IMR-90 (cell line): Measurements from ENCODE around the gene NOTO. TPM values are rescaled to one million over a fixed set of nuclear protein-coding genes. Genes with fewer than 3 reads are reported as not detected.

Experiments used
- ATAC-seq: fragments of 200-7000 bp; cut with Tn5 transposase; 2 replicates; pipeline ENCODE4 v1.9.1; 2020; ENCODE audit warnings: low read depth, mild to moderate bottlenecking, moderate library complexity
- Bru-seq: library from RNA; stranded (reverse); fragments of 400-500 nt; gene quantifications from one replicate; lab custom pipeline; 2021; lab: Mats Ljungman, UMichigan
- BruChase-seq, 2 experiments: library from RNA; stranded (reverse); fragments of 400-500 nt; gene quantifications; one replicate each; lab custom pipeline; 2021; lab: Mats Ljungman, UMichigan
- BruUV-seq: library from RNA; stranded (reverse); fragments of 400-500 nt; replicated peaks from 2 replicates; lab custom pipeline; 2021; lab: Mats Ljungman, UMichigan
- CTCF ChIA-PET: fragments of 300-600 bp; formaldehyde crosslinking; extraction: SDS; loops from one replicate; lab custom pipeline; 2021; ENCODE audit warnings: antibody characterized with exemption; lab: Yijun Ruan, JAX
- POLR2A ChIA-PET: fragments of 300-600 bp; sonication (Branson Sonifier 250); formaldehyde crosslinking; loops from one replicate; lab custom pipeline; 2022; ENCODE audit warnings: antibody characterized with exemption; ENCODE audit not compliant: unreplicated experiment; lab: Charles Lee
- DNase-seq: peaks from one replicate; pipeline ENCODE4 v3.0.0; 2013
- H2AFZ ChIP-seq: replicated peaks from 2 replicates; pipeline ENCODE3; 2013; ENCODE audit warnings: low read length, mild to moderate bottlenecking; ENCODE audit not compliant: poor library complexity
- H2AK5ac ChIP-seq: 2 replicates; pipeline ENCODE4 v1.6.1; 2013; ENCODE audit warnings: low read depth, low read length, inconsistent platforms
- H2AK9ac ChIP-seq: replicated peaks from 2 replicates; pipeline ENCODE3; 2013; ENCODE audit warnings: mild to moderate bottlenecking, low read depth, low read length, moderate library complexity; ENCODE audit not compliant: poor library complexity
- H2BK120ac ChIP-seq: 2 replicates; pipeline ENCODE4 v1.6.1; 2013; ENCODE audit warnings: low read depth, low read length, inconsistent platforms
- H2BK15ac ChIP-seq: 3 replicates; pipeline ENCODE4 v1.6.1; 2013; ENCODE audit warnings: low read depth, low read length, inconsistent platforms
- H2BK20ac ChIP-seq: 2 replicates; pipeline ENCODE4 v1.6.1; 2013; ENCODE audit warnings: low read depth, mild to moderate bottlenecking, inconsistent platforms, low read length, moderate library complexity
- H2BK5ac ChIP-seq: 2 replicates; pipeline ENCODE4 v1.6.1; 2013; ENCODE audit warnings: mild to moderate bottlenecking, low read depth, low read length, inconsistent platforms; ENCODE audit not compliant: poor library complexity, severe bottlenecking
- H3K14ac ChIP-seq: replicated peaks from 2 replicates; pipeline ENCODE4 v1.6.1; 2013; ENCODE audit warnings: low read depth, low read length, inconsistent platforms
- H3K18ac ChIP-seq: 2 replicates; pipeline ENCODE4 v1.6.1; 2013; ENCODE audit warnings: low read depth, low read length, control low read depth
- H3K23ac ChIP-seq: 2 replicates; pipeline ENCODE4 v1.6.1; 2013; ENCODE audit warnings: low read depth, low read length, inconsistent platforms
- H3K27ac ChIP-seq: 2 replicates; pipeline ENCODE4 v1.5.1; 2013; ENCODE audit warnings: mild to moderate bottlenecking, control low read depth, low read length; ENCODE audit not compliant: insufficient read depth
- H3K27me3 ChIP-seq: 2 replicates; pipeline ENCODE4 v1.6.1; 2013; ENCODE audit warnings: low read length; ENCODE audit not compliant: control insufficient read depth, insufficient read depth
- H3K36me3 ChIP-seq: 2 replicates; pipeline ENCODE4 v1.6.1; 2013; ENCODE audit warnings: low read length, mixed read lengths; ENCODE audit not compliant: control insufficient read depth, insufficient read depth
- H3K4ac ChIP-seq: 2 replicates; pipeline ENCODE4 v1.6.1; 2013; ENCODE audit warnings: low read depth, low read length, inconsistent platforms
- H3K4me1 ChIP-seq: 2 replicates; pipeline ENCODE4 v1.6.1; 2013; ENCODE audit warnings: low read length, mixed read lengths; ENCODE audit not compliant: control insufficient read depth, insufficient read depth
- H3K4me2 ChIP-seq: 2 replicates; pipeline ENCODE4 v1.6.1; 2013; ENCODE audit warnings: low read depth, mild to moderate bottlenecking, control low read depth, low read length, moderate library complexity
- H3K4me3 ChIP-seq: 2 replicates; pipeline ENCODE4 v1.5.1; 2013; ENCODE audit warnings: low read depth, mild to moderate bottlenecking, control low read depth, low read length, moderate library complexity; ENCODE audit not compliant: insufficient read depth
- H3K56ac ChIP-seq: 2 replicates; pipeline ENCODE4 v1.6.1; 2013; ENCODE audit warnings: low read length, inconsistent platforms; ENCODE audit not compliant: insufficient read depth; ENCODE audit errors: extremely low read depth
- H3K79me1 ChIP-seq, 2 experiments: 2 replicates each; pipeline ENCODE4 v1.6.1; 2013; ENCODE audit warnings: low read length in 2 of 2, inconsistent platforms in 1 of 2, low read depth in 1 of 2
- H3K9ac ChIP-seq: 2 replicates; pipeline ENCODE4 v1.6.1; 2013; ENCODE audit warnings: low read depth, low read length, control low read depth
- H3K9me1 ChIP-seq: 2 replicates; pipeline ENCODE4 v1.6.1; 2013; ENCODE audit warnings: low read length, inconsistent platforms; ENCODE audit not compliant: insufficient read depth
- H3K9me3 ChIP-seq: 2 replicates; pipeline ENCODE4 v1.6.1; 2013; ENCODE audit warnings: low read length; ENCODE audit not compliant: control insufficient read depth, insufficient read depth
- H4K20me1 ChIP-seq: 2 replicates; pipeline ENCODE4 v1.6.1; 2013; ENCODE audit warnings: low read length, inconsistent platforms; ENCODE audit not compliant: insufficient read depth
- H4K5ac ChIP-seq: 2 replicates; pipeline ENCODE4 v1.6.1; 2013; ENCODE audit warnings: mild to moderate bottlenecking, low read depth, low read length, control low read depth
- H4K8ac ChIP-seq, 2 experiments: 2 replicates each; pipeline ENCODE4 v1.6.1; 2013; ENCODE audit warnings: low read depth in 2 of 2, low read length in 2 of 2, control low read depth in 1 of 2, inconsistent platforms in 1 of 2
- H4K91ac ChIP-seq: 2 replicates; pipeline ENCODE4 v1.6.1; 2013; ENCODE audit warnings: low read depth, low read length, inconsistent platforms; ENCODE audit not compliant: insufficient read depth
- NFE2L2 ChIP-seq: fragments of 150-350 bp; IDR thresholded peaks from 2 replicates; pipeline ENCODE4 v1.6.1; 2016; ENCODE audit warnings: low read depth, mild to moderate bottlenecking, low read length
- WGBS, 2 experiments: methylation state at CpG; one replicate each; pipeline versions ENCODE4 v1.1.5 to v1.1.7; 2013; ENCODE audit warnings: missing lambda C conversion rate in 2 of 2; ENCODE audit not compliant: insufficient read length in 1 of 2; ENCODE audit errors: extremely low coverage in 2 of 2; 5-methylcytosine and 5-hydroxymethylcytosine counted together
- dilution Hi-C: fragments of 300-500 bp; cut with HindIII; formaldehyde crosslinking; loops from one replicate; pipeline ENCODE4 v1.14.3; 2018; ENCODE audit warnings: low sequenced_read_pairs; ENCODE audit not compliant: unreplicated experiment
- in situ Hi-C: fragments of 300-500 bp; cut with MboI; formaldehyde crosslinking; loops from 3 replicates; pipeline ENCODE4 v1.14.3; 2019; ENCODE audit warnings: low sequenced_read_pairs, inconsistent platforms, mixed read lengths
- intact Hi-C: fragments of 100-400 bp; cut with micrococcal nuclease; formaldehyde crosslinking; loops from 2 replicates; pipeline ENCODE4 v1.10.0; 2022
- long read RNA-seq: library from polyadenylated mRNA; unstranded; transcript quantifications from one replicate; pipeline ENCODE4 v2.0.0, GENCODE V29; 2021; ENCODE audit not compliant: unreplicated experiment
- polyA plus RNA-seq, 3 experiments: library from polyadenylated mRNA; depleted of rRNA; stranded (reverse); fragments of >200 nt; gene quantifications; 2 replicates each; pipeline ENCODE4 v1.2.3, GENCODE V29; 2012; ENCODE audit warnings: low replicate concordance in 1 of 3
- total RNA-seq: library from RNA; depleted of rRNA; stranded (reverse); fragments of >200 nt; gene quantifications from 2 replicates; pipeline ENCODE4 v1.2.3, GENCODE V29; 2012; rRNA removed
- TF ChIP-seq, protein P1 (sequence below): fragments of 150-350 bp; IDR thresholded peaks from 2 replicates; pipeline ENCODE4 v1.6.1; 2016; ENCODE audit warnings: low read depth, mild to moderate bottlenecking, low read length, moderate library complexity, borderline replicate concordance
- TF ChIP-seq, protein P2 (sequence below): fragments of 150-350 bp; IDR thresholded peaks from 2 replicates; pipeline ENCODE4 v1.6.1; 2017; ENCODE audit warnings: mild to moderate bottlenecking, antibody characterized with exemption, low read length, low read depth

NOTO gene, protein sequence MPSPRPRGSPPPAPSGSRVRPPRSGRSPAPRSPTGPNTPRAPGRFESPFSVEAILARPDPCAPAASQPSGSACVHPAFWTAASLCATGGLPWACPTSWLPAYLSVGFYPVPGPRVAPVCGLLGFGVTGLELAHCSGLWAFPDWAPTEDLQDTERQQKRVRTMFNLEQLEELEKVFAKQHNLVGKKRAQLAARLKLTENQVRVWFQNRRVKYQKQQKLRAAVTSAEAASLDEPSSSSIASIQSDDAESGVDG
- not detected in 2 replicates for total RNA-seq
- not detected in 2 replicates for polyA plus RNA-seq (2012; rRNA removed)
- not detected in 2 replicates for polyA plus RNA-seq (2012; cell fraction: cytosol; rRNA removed)
- not detected in 2 replicates for polyA plus RNA-seq (2012; cell fraction: nucleus; rRNA removed; ENCODE audit: low replicate concordance)
- Bru-seq, nascent RNA: not detected
- percentile 11 among the genes with signal in this experiment for BruChase-seq, experiment 1, labeled RNA remaining after a 6-hour chase
- not detected for BruChase-seq, experiment 2, labeled RNA remaining after a 2-hour chase
- long read RNA-seq: 0 reads

DNA sequence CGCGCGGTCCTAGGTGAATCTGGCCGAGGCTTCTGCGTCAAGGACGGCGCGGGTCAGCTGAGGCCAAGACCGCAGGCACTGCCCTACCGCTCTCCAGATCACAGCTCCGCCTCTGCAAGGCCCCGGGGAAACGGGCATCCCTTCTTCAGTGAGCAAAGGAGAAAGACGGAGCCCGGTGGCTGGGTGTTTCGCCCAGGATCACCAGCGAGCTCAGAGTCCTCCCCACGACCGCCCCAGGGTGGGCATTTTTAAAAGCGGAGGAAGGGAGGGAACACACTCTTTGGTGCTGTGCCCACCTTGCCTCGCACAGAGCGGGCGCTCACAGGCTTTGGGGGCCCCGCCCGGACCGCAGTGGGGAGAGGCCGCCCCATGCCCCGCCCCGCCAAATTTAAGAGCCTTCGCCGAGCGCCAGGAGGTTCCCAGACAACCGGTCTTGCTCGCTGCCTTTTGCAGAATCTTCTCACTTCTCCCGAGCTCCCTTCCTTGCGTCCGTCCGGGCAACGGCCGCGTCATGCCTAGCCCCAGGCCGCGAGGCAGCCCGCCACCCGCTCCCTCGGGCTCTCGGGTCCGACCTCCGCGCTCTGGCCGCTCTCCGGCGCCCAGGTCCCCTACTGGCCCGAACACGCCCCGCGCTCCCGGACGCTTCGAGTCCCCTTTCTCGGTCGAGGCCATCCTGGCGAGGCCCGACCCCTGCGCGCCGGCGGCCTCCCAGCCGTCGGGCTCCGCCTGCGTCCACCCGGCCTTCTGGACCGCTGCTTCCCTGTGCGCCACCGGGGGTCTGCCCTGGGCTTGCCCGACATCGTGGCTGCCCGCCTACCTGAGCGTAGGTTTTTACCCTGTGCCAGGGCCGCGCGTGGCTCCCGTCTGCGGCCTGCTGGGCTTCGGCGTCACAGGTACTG lies at the start of gene NOTO:
Gene NOTO (plus strand): TSS at position 419 of the 899 bp plus-strand sequence. CDS start 93 bp downstream, at position 512.
- 4% methylated on average over 60 of the region's 87 CpGs; no CpG with 5 or more reads in 1 of the 2 experiments for WGBS, 2 experiments
- Histone ChIP-seq H3K4me1 (peaks cover 2% of the 10 kb centered on the region; the same call in 1 of the 2 replicates), H4K20me1 (no peaks in the 10 kb centered on the region), H3K4me2 (peak within 1 kb of the TSS; percentile 29; the same call in 1 of the 2 replicates), H3K4ac (no peak within 1 kb of the TSS), H2AK5ac (no peak within 1 kb of the TSS), H3K9me3 (no peaks in the 10 kb centered on the region), H2AFZ (peak within 1 kb of the TSS; percentile 11), H3K4me3 (no peak within 1 kb of the TSS; the same call in 1 of the 2 replicates), H3K9ac (no peak within 1 kb of the TSS), H3K23ac (no peak within 1 kb of the TSS), H2BK120ac (no peak within 1 kb of the TSS), H3K9me1 (no peaks in the 10 kb centered on the region), H3K56ac (no peak within 1 kb of the TSS), H3K27me3 (peaks cover 61% of the 10 kb centered on the region), H4K5ac (no peak within 1 kb of the TSS), H4K91ac (no peak within 1 kb of the TSS), H3K27ac (no peak within 1 kb of the TSS), H2BK5ac (no peak within 1 kb of the TSS), H3K14ac (no peak within 1 kb of the TSS), H2AK9ac (peak within 1 kb of the TSS; percentile 28), H3K36me3 (no peaks in the 10 kb centered on the region), H3K18ac (no peak within 1 kb of the TSS), H4K8ac (no peak within 1 kb of the TSS), H2BK20ac (no peak within 1 kb of the TSS), H2BK15ac (no peak within 1 kb of the TSS), H3K79me1 (no peaks in the 10 kb centered on the region)
- dilution Hi-C loops (no loop called here), intact Hi-C loops (no loop called here), in situ Hi-C loops (no loop called here)
- POLR2A ChIA-PET: no interaction called here
- no peak for DNase-seq
- no peak for TF ChIP-seq NFE2L2
- TF ChIP-seq, protein P1, sequence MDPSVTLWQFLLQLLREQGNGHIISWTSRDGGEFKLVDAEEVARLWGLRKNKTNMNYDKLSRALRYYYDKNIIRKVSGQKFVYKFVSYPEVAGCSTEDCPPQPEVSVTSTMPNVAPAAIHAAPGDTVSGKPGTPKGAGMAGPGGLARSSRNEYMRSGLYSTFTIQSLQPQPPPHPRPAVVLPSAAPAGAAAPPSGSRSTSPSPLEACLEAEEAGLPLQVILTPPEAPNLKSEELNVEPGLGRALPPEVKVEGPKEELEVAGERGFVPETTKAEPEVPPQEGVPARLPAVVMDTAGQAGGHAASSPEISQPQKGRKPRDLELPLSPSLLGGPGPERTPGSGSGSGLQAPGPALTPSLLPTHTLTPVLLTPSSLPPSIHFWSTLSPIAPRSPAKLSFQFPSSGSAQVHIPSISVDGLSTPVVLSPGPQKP: no peak
- TF ChIP-seq, protein P2, sequence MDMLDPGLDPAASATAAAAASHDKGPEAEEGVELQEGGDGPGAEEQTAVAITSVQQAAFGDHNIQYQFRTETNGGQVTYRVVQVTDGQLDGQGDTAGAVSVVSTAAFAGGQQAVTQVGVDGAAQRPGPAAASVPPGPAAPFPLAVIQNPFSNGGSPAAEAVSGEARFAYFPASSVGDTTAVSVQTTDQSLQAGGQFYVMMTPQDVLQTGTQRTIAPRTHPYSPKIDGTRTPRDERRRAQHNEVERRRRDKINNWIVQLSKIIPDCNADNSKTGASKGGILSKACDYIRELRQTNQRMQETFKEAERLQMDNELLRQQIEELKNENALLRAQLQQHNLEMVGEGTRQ: no peak
- CTCF ChIA-PET: interaction anchor here (1.1 kb wide), 1 partner anchor 25 kb away, joined by 4 read pairs; no protein-coding TSS in a partner anchor
- peak; percentile 61 for ATAC-seq
- no TSS peak for BruUV-seq
